GM13976 (cell line): ENCODE results near the gene ARFIP1.

Experiments used
- DNase-seq: peaks from one replicate; pipeline ENCODE4 v3.0.0; 2012; ENCODE audit warnings: low spot score
- in situ Hi-C: fragments of 300-500 bp; cut with MboI; formaldehyde crosslinking; loops from one replicate; pipeline ENCODE4 v1.12.0; 2022; ENCODE audit warnings: low sequenced_read_pairs, mixed read lengths, inconsistent platforms; ENCODE audit not compliant: unreplicated experiment
- TF ChIP-seq, protein P1 (sequence below): IDR thresholded peaks from 2 replicates; pipeline ENCODE4 v1.5.1; 2012; ENCODE audit warnings: borderline replicate concordance, mild to moderate bottlenecking; ENCODE audit not compliant: insufficient read depth; ENCODE audit errors: extremely low read depth, missing control alignments, control extremely low read depth

Gene ARFIP1

GRCh38 chr4:152953514-152953913 is 173.8 kb downstream of the ARFIP1 start:
- in situ Hi-C loops, result no loop called here
- no peak for DNase-seq

DNA sequence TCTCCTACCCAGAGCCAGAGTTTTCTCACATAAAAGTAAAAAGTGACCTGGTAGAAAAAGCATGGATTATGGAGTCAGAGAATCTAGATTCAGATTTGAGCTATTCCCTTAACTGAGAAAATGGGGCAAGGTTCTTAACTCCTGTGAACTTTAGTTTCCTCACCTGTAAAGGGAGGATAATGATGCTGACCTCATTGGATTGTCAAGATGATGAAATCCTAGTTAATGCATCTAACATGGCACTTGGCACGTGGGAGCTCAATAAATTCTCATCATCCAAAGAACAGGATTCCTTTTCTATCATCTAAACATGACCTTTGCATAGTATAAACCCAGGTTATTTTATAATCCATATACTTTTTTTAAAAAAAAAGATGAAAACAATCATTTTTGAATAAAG is 175.0 kb downstream of the ARFIP1 start:
- in situ Hi-C loops, result no loop called here
- no peak for DNase-seq
- TF ChIP-seq, protein P1, sequence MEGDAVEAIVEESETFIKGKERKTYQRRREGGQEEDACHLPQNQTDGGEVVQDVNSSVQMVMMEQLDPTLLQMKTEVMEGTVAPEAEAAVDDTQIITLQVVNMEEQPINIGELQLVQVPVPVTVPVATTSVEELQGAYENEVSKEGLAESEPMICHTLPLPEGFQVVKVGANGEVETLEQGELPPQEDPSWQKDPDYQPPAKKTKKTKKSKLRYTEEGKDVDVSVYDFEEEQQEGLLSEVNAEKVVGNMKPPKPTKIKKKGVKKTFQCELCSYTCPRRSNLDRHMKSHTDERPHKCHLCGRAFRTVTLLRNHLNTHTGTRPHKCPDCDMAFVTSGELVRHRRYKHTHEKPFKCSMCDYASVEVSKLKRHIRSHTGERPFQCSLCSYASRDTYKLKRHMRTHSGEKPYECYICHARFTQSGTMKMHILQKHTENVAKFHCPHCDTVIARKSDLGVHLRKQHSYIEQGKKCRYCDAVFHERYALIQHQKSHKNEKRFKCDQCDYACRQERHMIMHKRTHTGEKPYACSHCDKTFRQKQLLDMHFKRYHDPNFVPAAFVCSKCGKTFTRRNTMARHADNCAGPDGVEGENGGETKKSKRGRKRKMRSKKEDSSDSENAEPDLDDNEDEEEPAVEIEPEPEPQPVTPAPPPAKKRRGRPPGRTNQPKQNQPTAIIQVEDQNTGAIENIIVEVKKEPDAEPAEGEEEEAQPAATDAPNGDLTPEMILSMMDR, result no peak

More at GRCh38 chr4:152953514-152953913, 173.8 kb downstream of the ARFIP1 start:
- TF ChIP-seq, protein P1, result no peak

DNA sequence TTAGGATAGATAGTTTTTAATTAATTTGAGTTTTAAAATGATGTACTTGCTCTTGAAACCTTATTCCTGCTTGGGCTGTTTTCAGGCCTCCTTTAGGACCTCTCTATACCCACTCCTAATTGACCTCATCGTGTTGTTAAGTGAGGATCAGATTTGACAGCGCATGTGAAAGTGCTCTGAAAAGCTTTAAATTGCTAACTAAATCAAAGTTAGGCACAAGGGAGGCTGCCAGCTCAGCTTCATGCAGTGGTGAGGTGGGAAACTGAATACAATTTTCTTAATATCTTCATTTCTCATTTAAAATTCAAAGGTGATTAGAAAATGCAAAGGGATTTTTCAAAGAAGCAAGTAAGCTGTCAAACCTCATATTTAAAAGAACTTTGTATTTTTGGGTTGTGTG is 176.4 kb downstream of the ARFIP1 start:
- TF ChIP-seq, protein P1, result no peak
- DNase-seq, result no peak
- in situ Hi-C loops, result no loop called here

GRCh38 chr4:152956650-152957436 is 177.1 kb downstream of the ARFIP1 start:
- no peak for DNase-seq
- in situ Hi-C loops, result no loop called here
- TF ChIP-seq, protein P1, result no peak

DNA sequence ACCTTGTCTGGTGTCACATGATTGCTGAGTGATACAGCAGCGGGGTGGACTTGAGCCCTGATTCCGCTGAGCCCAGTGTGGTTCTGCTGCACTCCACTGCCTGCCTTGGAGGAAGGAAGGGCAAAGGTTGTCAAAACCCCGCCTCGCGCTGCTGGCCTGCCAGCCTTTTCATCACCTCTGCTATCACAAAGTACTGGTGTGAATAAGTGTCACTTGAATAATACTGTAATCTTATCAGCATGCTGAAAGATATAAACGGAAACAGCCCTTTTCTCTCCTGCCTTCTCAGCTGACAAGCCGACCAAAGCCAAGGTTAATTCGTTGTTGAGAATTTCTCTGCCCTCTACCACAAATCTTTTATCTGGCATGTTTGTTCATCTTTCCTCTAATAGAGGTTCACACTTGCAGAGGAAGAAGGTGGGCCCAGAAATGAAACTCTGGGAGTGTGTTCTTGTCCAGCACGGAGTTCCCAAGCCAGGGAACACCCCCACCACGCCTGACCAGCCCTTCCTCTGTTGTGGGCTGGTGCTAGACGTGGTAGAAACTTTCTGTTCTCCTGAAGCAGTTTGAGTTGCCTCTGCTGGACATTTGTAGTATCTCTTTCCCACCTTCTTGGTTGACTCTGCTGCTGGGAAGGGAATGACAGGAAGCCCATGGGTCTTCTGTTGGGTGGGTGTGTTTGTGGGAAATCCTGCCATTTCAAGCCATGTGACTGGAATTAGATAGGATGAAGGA is 177.8 kb downstream of the ARFIP1 start:
- in situ Hi-C loops, result no loop called here
- TF ChIP-seq, protein P1, result no peak
- no peak for DNase-seq

GRCh38 chr4:152959080-152959479 is 179.3 kb downstream of the ARFIP1 start:
- no peak for DNase-seq
- in situ Hi-C loops, result no loop called here
- TF ChIP-seq, protein P1, result no peak
